ENCODE data around the gene MOCOS.
"Not testable (repeated sequence)": the region's sequence is repeated elsewhere in the genome, so short reads cannot be mapped to it uniquely, and the experiment has no call there.

The MOCOS gene

DNA sequence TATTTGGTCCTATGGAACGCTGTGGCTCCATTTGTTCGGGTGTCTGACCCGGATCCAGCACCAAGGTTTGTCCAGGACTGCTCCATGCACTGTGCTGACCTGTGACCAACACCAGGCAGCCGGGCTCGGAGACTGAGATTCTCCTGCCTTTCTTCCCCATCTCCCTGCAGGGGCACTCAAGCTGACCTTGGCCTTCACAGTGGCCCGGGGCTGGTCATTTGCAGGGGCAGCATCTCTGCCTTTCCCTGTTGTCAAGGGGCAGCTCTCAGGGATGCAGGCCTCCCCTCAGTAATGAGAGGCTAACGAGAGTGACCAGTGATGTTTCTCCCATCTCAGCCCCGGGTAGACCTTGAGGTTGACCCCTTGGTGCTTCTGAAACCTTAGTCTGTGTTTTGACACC, 27.5 kb downstream of the MOCOS start:
- TF ChIP-seq, protein P1, sequence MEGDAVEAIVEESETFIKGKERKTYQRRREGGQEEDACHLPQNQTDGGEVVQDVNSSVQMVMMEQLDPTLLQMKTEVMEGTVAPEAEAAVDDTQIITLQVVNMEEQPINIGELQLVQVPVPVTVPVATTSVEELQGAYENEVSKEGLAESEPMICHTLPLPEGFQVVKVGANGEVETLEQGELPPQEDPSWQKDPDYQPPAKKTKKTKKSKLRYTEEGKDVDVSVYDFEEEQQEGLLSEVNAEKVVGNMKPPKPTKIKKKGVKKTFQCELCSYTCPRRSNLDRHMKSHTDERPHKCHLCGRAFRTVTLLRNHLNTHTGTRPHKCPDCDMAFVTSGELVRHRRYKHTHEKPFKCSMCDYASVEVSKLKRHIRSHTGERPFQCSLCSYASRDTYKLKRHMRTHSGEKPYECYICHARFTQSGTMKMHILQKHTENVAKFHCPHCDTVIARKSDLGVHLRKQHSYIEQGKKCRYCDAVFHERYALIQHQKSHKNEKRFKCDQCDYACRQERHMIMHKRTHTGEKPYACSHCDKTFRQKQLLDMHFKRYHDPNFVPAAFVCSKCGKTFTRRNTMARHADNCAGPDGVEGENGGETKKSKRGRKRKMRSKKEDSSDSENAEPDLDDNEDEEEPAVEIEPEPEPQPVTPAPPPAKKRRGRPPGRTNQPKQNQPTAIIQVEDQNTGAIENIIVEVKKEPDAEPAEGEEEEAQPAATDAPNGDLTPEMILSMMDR (IDR thresholded peaks at IDR 0.05; ENCODE audit: insufficient read depth, missing control alignments): no peak
- no peak for FAIRE-seq
- DNase-seq (ENCODE audit: insufficient read length, low spot score): no peak

DNA sequence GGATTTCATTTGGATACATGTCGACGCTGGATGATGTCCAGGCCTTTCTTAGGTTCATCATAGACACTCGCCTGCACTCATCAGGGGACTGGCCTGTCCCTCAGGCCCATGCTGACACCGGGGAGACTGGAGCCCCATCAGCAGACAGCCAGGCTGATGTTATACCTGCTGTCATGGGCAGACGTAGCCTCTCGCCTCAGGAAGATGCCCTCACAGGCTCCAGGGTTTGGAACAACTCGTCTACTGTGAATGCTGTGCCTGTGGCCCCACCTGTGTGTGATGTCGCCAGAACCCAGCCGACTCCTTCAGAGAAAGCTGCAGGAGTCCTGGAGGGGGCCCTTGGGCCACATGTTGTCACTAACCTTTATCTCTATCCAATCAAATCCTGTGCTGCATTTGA, 28.3 kb downstream of the MOCOS start:
- no peak for FAIRE-seq
- DNase-seq (ENCODE audit: insufficient read length, low spot score): no peak
- TF ChIP-seq, protein P1 (IDR thresholded peaks at IDR 0.05; ENCODE audit: insufficient read depth, missing control alignments): no peak

DNA sequence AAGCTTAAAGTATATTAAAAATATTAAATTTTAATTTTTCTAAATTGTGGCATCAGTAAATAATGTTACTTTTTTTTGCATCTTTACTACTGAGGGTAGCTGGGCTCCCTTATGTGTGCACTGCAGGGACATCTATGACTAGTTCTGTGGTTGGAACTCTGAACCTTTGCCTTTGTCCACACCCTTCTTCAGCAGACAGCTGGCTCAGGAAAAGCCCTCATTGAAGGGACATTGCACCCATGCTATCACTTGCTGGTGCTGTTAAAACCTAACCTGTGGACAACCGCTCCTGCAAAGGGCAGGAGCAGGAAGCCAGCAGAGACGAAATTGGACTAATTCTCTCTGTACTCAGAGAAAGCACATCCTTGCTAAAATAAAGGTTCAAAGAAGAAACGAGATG, 30.1 kb downstream of the MOCOS start:
- no peak for FAIRE-seq
- TF ChIP-seq, protein P1 (IDR thresholded peaks at IDR 0.05; ENCODE audit: insufficient read depth, missing control alignments): no peak

DNA sequence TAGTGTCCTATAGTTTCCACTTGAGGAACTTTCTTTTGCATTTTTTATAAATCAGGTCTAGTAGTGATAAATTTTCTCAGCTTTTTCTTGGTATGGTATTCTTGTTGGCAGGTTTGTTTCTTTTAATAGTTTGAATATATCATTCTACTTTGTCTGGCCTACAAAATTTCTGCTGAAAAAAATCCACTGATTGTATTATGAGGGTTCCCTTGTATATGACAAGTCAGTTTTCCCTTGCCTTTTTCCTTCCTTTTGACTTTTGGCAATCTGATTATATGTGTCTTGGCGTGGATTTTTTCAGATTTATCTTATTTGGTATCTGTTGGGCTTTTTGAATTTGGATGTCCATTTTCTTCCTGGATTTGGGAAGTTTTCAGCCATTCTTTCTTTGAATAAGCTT, 41.9 kb downstream of the MOCOS start:
- FAIRE-seq (no peak), DNase-seq (ENCODE audit: insufficient read length, low spot score) (no peak)
- TF ChIP-seq, protein P1 (IDR thresholded peaks at IDR 0.05; ENCODE audit: insufficient read depth, missing control alignments): no peak

More for the DNA sequence above, 30.1 kb downstream of the MOCOS start:
- DNase-seq (ENCODE audit: insufficient read length, low spot score): no peak

DNA sequence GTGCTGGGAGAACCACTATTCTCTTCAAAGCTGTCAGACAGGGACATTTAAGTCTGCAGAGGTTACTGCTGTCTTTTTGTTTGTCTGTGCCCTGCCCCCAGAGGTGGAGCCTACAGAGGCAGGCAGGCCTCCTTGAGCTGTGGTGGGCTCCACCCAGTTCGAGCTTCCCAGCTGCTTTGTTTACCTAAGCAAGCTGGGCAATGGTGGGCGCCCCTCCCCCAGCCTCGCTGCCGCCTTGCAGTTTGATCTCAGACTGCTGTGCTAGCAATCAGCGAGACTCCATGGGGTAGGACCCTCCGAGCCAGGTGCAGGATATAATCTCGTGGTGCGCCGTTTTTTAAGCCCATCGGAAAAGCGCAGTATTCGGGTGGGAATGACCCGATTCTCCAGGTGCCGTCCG, 53.2 kb downstream of the MOCOS start:
- FAIRE-seq; DNase-seq (ENCODE audit: insufficient read length, low spot score): not testable (repeated sequence)

DNA sequence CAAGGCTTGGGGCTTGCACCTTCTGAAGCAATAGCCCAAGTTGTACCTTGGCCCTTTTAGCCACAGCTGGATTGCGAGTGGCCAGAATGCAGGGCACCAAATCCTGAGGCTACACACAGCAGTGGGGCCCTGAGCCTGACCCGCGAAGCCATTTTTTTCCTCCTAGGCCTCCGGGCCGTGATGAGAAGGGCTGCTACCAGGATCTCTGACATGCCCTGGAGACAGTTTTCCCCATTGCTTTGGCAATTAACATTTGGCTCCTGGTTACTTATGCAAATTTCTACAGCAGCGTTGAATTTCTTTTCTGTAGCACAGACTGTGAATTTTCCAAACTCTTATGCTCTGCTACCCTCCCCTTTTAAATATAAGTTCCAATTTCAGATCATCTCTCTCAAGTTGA, 54.5 kb downstream of the MOCOS start:
- FAIRE-seq (no peak), DNase-seq (ENCODE audit: insufficient read length, low spot score) (no peak)
- TF ChIP-seq, protein P1 (IDR thresholded peaks at IDR 0.05; ENCODE audit: insufficient read depth, missing control alignments): no peak

DNA sequence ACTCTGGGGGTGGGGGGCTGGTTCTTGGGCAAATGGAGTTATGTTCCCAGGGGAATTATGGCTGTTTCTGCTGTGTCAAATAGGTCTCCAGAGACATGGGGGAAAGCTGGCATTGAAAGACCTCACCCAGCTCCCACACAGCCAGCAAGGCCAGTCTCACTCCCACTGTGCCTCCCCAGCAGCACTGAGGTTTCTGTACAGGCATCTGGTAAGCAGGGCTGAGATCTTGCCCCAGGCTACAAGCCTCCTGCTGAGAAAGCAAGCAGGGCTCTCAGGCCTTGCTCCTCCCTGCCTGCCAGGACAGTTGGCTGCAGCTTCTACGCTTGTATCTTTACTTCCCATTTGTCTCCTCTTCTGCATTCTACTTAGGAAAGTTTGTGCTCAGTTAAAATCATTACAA, 59.7 kb downstream of the MOCOS start:
- DNase-seq (ENCODE audit: insufficient read length, low spot score) (no peak), FAIRE-seq (no peak)
- TF ChIP-seq, protein P1 (IDR thresholded peaks at IDR 0.05; ENCODE audit: insufficient read depth, missing control alignments): no peak

DNA sequence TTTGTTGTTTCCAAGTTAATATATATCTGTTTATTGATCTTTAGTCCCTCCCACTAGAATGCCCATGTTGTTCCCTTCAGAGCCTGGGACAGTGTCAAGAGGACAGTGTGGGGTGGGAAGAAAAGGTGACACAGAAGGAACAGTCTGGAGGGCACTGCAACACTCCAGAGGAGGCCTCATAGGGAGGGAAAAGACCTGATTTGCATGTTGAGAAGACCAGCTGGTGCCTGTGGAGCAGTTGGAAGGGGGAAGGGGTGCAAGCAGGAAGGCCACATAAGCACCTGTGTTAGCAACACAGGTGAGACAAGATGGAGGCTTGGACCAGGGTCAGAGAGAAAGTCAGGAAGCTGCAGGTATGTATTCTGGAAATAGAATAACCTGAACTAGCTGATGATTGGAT, 62.1 kb downstream of the MOCOS start:
- TF ChIP-seq, protein P1 (IDR thresholded peaks at IDR 0.05; ENCODE audit: insufficient read depth, missing control alignments): no peak
- FAIRE-seq (no peak), DNase-seq (ENCODE audit: insufficient read length, low spot score) (no peak)
